Epithelial cell of proximal tubule (primary cell): ENCODE measurements around the gene DAAM1. TPM values are rescaled to one million over a fixed set of nuclear protein-coding genes. Genes with fewer than 3 reads are reported as not detected.

Experiments used
- DNase-seq: peaks from one replicate; pipeline ENCODE4 v3.0.0-alpha.2; 2011; ENCODE audit warnings: low read depth
- H3K4me3 ChIP-seq: 2 replicates; pipeline ENCODE4 v1.5.1; 2011; ENCODE audit warnings: low read depth, mild to moderate bottlenecking, low read length
- CTCF ChIP-seq: conservative IDR thresholded peaks from 2 replicates; pipeline ENCODE4 v1.5.1; 2012; ENCODE audit warnings: low read depth, mild to moderate bottlenecking, low read length
- total RNA-seq: library from RNA; depleted of rRNA; stranded (reverse); fragments of >200 nt; gene quantifications from 2 replicates; pipeline ENCODE4 v1.2.3, GENCODE V29; 2015

DAAM1 gene
- total RNA-seq, 1 donor from 2014 or later, result 17.5 TPM

GRCh38 chr14:59305836-59306555, 117.5 kb downstream of the DAAM1 start:
- H3K4me3 ChIP-seq, result no peak overlapping the region
- no peak for TF ChIP-seq CTCF
- DNase-seq, result peak; percentile 47

GRCh38 chr14:59306775-59307174, 118.3 kb downstream of the DAAM1 start:
- DNase-seq, result peak; percentile 48
- H3K4me3 ChIP-seq, result no peak overlapping the region
- no peak for TF ChIP-seq CTCF

DNA sequence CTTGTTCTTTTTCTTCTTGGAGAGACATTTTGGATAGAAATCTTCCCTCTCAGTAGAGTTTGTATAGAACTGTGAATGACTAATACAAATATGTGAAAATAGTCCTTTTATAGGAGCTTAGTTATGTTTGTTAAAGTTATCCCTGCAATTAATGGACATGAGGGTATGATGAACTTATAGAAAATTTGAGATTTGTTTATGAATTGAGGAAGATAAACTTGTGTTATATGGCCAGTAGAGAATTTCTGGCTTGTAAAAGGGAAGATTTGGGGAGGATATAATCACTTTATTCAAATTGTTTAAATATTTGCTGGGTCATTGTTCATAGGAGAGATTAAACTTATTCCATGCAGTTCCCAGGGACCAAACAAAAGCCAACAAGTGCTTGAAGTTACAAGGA, 119.6 kb downstream of the DAAM1 start:
- H3K4me3 ChIP-seq, result no peak overlapping the region
- TF ChIP-seq CTCF, result no peak
- no peak for DNase-seq

GRCh38 chr14:59308673-59309072, 120.2 kb downstream of the DAAM1 start:
- no peak for DNase-seq
- no peak overlapping the region for H3K4me3 ChIP-seq
- no peak for TF ChIP-seq CTCF

- no peak overlapping the region for H3K4me3 ChIP-seq
- no peak for TF ChIP-seq CTCF
- no peak for DNase-seq
These were observed 120.9 kb downstream of the DAAM1 start for GRCh38 chr14:59309291-59309900.

GRCh38 chr14:59310633-59311032, 122.2 kb downstream of the DAAM1 start:
- no peak overlapping the region for H3K4me3 ChIP-seq
- no peak for TF ChIP-seq CTCF
- no peak for DNase-seq

DNA sequence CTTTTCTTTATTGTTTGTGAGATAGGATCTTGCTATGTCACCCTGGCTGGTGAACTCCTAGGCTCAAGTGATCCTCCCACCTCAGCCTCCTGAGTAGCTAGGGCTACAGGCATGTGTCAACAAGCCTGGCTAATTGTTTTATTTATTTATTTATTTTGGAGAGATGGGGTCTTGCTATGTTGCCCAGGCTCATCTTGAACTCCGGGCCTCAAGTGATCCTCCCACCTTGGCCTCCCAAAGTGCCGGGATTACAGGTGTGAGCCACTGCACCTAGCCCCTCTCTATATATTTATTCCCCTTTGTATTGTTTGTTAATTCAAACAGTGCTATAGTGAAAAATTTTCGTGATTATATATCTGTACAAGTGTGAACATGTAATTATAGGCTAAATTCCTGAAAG, 123.3 kb downstream of the DAAM1 start:
- DNase-seq, result no peak
- TF ChIP-seq CTCF, result no peak
- H3K4me3 ChIP-seq, result no peak overlapping the region
